Progenitor cell of endocrine pancreas (in vitro differentiated cells): ENCODE data around the gene ESR2. TPM values are rescaled to one million over a fixed set of nuclear protein-coding genes. Genes with fewer than 3 reads are reported as not detected.

Source experiments
- DNase-seq: peaks from one replicate; pipeline ENCODE4 v3.0.0; 2021; ENCODE audit warnings: low spot score; ENCODE audit not compliant: unreplicated experiment
- H3K27ac Mint-ChIP-seq: 2 replicates; pipeline ENCODE4 v1.8.0; 2021; ENCODE audit warnings: mild to moderate bottlenecking, moderate library complexity, mixed read lengths
- H3K27me3 Mint-ChIP-seq: 2 replicates; pipeline ENCODE4 v1.8.0; 2021; ENCODE audit warnings: mixed read lengths
- H3K36me3 Mint-ChIP-seq: 2 replicates; pipeline ENCODE4 v1.8.0; 2022; ENCODE audit warnings: mixed read lengths; ENCODE audit not compliant: insufficient read depth
- H3K4me1 Mint-ChIP-seq: 2 replicates; pipeline ENCODE4 v1.8.0; 2021; ENCODE audit warnings: low read depth, mixed read lengths
- H3K4me3 Mint-ChIP-seq: 2 replicates; pipeline ENCODE4 v1.8.0; 2021; ENCODE audit warnings: low read depth, mild to moderate bottlenecking, moderate library complexity, mixed read lengths
- H3K9me3 Mint-ChIP-seq: 2 replicates; pipeline ENCODE4 v1.8.0; 2021; ENCODE audit warnings: low read depth, mixed read lengths
- CTCF ChIP-seq: fragments of 200-600 bp; sonication (generic); IDR thresholded peaks from one replicate; pipeline ENCODE4 v1.5.0; 2021; ENCODE audit warnings: antibody characterized with exemption, mild to moderate bottlenecking; ENCODE audit not compliant: unreplicated experiment
- total RNA-seq: library from RNA; stranded (reverse); gene quantifications from 2 replicates; pipeline ENCODE4 v1.2.1, GENCODE V29; 2021

The ESR2 gene
- total RNA-seq, 1 donor from 2014 or later: 0.29 TPM

GRCh38 chr14:64117671-64118402, 176.3 kb downstream of the ESR2 start:
- H3K27me3 Mint-ChIP-seq: no peaks in the 10 kb centered on the region
- no peak for DNase-seq
- no peaks in the 10 kb centered on the region for H3K4me1 Mint-ChIP-seq
- no peak overlapping the region for H3K4me3 Mint-ChIP-seq
- H3K27ac Mint-ChIP-seq: peak overlapping the region; percentile 40
- peaks cover 17% of the 10 kb centered on the region for H3K36me3 Mint-ChIP-seq
- no peak for TF ChIP-seq CTCF
- no peaks in the 10 kb centered on the region for H3K9me3 Mint-ChIP-seq

- Mint-ChIP-seq H3K27ac (peak overlapping the region; percentile 38), H3K27me3 (no peaks in the 10 kb centered on the region), H3K4me1 (no peaks in the 10 kb centered on the region), H3K4me3 (no peak overlapping the region), H3K9me3 (no peaks in the 10 kb centered on the region), H3K36me3 (peaks cover 12% of the 10 kb centered on the region)
- TF ChIP-seq CTCF: no peak
- DNase-seq: no peak
Observed at GRCh38 chr14:64115401-64115800, 178.8 kb downstream of the ESR2 start.

- peaks cover 12% of the 10 kb centered on the region for H3K36me3 Mint-ChIP-seq
- no peak overlapping the region for H3K27ac Mint-ChIP-seq
- H3K4me1 Mint-ChIP-seq: no peaks in the 10 kb centered on the region
- no peak for TF ChIP-seq CTCF
- DNase-seq: no peak
- no peaks in the 10 kb centered on the region for H3K9me3 Mint-ChIP-seq
- no peaks in the 10 kb centered on the region for H3K27me3 Mint-ChIP-seq
- H3K4me3 Mint-ChIP-seq: no peak overlapping the region
Observed at GRCh38 chr14:64114796-64115195, 179.4 kb downstream of the ESR2 start.

- no peak for TF ChIP-seq CTCF
- Mint-ChIP-seq H3K4me3 (no peak overlapping the region), H3K4me1 (no peaks in the 10 kb centered on the region), H3K9me3 (no peaks in the 10 kb centered on the region), H3K27me3 (no peaks in the 10 kb centered on the region), H3K36me3 (peaks cover 10% of the 10 kb centered on the region), H3K27ac (no peak overlapping the region)
- DNase-seq: no peak
Observed at GRCh38 chr14:64114166-64114565, 180.0 kb downstream of the ESR2 start.

GRCh38 chr14:64112867-64113678, 181.1 kb downstream of the ESR2 start:
- Mint-ChIP-seq H3K27me3 (no peaks in the 10 kb centered on the region), H3K27ac (peak overlapping the region; percentile 21), H3K9me3 (no peaks in the 10 kb centered on the region), H3K36me3 (peaks cover 9% of the 10 kb centered on the region), H3K4me3 (no peak overlapping the region), H3K4me1 (no peaks in the 10 kb centered on the region)
- DNase-seq: no peak
- no peak for TF ChIP-seq CTCF
